GM21390 (cell line): ENCODE data around the gene MGMT.
"Not testable (repeated sequence)": the region's sequence is repeated elsewhere in the genome, so short reads cannot be mapped to it uniquely, and the experiment has no call there.

Source experiments
- ATAC-seq: cut with Tn5 transposase; IDR thresholded peaks from one replicate; pipeline ENCODE4 v1.9.1; 2021; ENCODE audit not compliant: unreplicated experiment

The MGMT gene

DNA sequence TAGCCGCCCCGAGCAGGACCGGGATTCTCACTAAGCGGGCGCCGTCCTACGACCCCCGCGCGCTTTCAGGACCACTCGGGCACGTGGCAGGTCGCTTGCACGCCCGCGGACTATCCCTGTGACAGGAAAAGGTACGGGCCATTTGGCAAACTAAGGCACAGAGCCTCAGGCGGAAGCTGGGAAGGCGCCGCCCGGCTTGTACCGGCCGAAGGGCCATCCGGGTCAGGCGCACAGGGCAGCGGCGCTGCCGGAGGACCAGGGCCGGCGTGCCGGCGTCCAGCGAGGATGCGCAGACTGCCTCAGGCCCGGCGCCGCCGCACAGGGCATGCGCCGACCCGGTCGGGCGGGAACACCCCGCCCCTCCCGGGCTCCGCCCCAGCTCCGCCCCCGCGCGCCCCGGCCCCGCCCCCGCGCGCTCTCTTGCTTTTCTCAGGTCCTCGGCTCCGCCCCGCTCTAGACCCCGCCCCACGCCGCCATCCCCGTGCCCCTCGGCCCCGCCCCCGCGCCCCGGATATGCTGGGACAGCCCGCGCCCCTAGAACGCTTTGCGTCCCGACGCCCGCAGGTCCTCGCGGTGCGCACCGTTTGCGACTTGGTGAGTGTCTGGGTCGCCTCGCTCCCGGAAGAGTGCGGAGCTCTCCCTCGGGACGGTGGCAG is at the start of gene MGMT:
Gene MGMT (plus strand): TSS at position 539 of the 656 bp plus-strand sequence.
- peak; percentile 93 for ATAC-seq

DNA sequence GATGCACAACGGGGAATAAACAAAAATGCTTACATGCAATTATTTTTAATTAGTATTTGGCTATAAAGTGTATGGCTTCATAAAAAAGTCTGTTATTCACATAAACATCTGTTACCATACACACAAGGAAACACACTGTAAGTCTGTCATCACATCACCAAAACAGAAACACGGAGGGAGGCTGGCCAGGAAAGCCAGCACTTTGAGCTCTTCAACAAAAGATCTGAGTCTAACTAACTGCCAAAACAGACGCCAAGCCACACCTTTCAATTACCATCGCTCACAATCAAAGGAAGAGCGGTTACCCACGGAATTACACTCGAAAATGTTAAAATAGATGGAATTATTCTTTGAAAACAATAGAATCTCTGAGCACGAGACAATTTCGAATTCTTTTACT is 49.2 kb upstream of the MGMT start:
- ATAC-seq: no peak

DNA sequence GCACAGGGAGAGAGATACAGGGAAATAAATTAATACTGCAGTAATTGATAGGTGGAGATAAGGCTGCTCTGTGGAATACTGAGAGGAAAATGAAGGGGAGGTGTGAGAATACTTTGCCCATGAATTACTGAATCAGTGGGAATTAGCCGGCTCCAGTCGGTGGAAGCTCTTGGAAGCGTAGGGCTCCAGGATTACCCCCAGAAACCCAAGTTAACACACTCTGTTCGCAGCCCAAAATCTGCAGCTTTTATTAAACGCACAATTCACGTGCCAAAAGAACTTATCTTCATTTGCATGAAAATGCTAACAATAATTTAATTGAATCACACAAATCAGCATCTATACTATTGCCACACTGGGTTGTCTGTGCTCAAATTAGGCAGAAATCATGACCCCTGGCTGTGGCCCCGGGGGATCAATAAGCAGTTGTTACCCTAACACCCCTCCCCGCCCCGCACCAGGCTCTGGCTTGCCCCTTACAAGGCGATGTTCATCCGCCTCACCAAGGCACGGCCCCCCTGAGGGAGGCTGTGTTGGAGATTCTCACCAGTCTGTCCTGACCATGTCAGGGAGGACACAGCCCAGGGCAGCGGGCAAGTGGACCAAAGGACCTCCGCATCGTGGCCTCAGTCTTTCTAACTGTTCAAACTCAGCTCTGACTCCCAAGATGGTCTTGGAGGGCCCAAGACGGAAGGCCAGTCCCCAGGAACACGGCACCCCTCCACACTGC is 48.4 kb upstream of the MGMT start:
- ATAC-seq: no peak

DNA sequence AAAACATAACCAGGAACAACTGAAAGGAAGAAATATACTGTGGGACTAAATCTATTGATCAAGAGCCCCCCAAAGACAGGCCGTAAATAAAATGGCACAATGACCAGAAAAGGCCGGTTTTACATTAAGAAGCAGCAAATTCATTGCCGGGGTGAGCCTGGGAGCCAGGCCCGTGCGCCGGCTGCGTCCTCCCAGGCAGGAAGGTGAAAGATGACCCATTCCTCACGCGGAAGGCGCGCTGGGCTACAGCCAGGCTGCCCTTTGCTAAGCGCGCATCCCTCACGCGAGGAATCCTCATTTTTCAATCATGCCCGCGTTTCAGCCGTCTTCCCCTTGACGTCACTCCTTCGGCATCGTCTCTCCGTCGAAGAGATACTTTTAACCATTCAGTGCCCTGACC is 47.6 kb upstream of the MGMT start:
- no peak for ATAC-seq

DNA sequence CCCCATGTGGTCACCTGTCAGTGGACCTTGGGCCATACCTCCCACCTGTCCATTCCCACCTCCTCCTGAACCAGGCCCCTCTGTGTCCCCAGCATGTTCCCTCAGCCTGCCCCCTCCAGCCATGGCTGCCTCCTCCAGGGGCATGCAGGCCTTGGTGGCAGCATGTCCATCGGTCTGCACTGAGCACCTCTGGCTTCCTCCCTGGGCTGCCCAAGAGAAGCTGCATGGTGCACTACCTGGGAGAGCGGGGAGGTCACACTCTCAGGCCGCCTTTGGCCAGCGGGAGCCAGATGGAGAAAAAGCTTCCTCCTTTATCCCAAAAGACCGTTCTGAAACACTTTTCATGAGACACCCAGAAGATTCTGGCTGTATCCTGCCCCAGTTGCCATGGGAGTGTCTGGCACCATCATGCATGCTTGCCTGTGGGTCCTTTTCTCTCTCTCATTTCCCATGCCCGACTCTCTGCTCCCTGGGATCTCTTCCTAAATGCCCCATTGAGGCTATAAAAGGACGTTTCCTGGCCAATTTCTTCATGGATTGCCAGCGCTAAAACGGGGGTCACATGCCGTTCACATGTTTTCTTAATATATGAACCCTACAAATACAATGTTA is 45.5 kb upstream of the MGMT start:
- ATAC-seq: no peak

DNA sequence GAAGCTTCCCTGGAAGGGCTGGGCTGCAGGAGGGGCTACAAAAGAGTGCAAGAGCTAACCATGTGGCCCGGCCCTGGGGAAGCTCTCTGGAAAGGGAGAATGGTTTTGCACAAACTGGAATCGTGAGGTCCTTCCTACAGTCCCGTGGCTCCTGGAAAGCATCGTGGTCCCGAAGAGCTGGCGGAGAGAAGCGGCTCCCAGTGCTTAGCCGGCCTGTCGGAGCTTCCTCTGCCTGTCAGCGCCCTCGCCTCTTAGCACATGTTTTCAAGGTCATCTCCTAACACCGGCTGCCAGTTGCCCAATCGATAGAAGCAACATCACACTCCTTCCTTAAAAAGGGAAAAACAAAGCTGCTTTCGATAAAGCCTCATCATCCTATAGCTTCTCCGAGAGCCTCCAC is 42.1 kb upstream of the MGMT start:
- no peak for ATAC-seq

DNA sequence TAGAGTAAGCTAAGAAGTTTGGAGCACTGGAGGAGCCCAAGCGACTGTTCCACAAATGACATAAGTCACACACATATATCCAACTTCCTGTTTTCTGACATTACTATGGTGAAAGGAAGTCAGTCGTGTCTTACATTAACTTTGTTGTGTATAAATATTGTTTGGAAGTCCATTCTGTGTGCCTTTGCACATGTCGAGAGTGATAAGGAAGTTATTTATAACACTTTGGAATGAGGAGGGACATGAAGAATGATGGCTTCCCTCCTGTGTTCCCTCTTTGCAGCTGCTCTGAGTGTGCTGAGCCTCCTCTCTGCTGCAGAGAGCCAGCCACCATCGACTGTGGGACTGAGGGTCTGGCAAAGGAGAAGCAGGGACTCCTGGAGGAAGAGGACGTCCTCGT is 40.4 kb upstream of the MGMT start:
- no peak for ATAC-seq

DNA sequence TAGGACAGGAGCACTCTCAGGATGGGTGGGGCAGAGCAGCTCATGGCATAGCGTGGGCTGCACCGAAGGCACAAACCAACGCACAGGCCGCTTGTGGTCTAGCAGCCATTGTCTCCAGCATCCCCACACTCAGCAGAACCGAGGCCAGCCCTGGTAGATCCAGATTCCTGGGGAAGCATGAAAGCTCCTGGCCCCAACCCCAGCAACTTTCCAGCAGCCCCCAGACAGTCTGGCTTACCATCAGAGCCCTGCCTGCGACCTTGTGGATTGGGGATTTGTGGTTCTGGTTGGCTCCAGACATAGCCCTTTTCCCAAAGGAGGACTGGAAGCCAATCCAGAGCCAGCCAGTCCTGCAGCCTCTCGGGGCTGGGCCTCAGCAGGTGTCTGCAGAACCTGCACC is 33.8 kb upstream of the MGMT start:
- no peak for ATAC-seq

DNA sequence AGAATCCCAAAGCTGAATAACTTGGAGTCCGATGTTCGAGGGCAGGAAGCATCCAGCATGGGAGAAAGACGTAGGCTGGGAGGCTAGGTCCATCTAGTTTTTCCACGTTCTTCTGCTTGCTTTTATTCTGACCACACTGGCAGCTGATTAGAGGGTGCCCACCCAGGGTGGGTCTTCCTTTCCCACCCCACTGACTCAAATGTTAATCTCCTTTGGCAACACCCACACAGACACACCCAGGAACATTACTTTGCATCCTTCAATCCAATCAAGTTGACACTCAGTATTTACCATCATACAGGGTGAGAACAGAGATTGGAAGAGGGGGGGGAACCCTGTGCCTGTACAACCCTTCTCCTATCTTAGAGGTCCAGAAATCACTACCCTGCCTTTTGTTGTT is 31.3 kb upstream of the MGMT start:
- not testable (repeated sequence) for ATAC-seq

DNA sequence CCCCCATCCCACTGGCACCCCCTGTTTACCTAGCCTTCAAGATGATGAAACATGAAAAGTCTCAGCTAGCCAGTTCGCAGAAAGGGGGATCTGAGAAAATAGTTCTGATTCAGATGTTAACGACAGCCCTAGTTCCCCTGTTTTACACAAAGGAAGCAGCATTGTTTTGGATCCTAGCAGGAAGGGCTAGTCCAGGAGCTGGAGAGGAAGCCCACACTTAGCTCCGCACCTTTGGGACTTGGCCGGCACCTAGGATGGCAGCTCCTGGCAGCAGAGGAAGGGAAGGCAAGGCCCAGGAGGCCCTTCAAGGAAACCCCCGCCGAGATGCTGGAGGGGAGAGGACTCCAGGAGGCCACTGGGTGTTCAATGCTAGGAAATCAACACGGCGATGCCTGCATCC is 29.0 kb upstream of the MGMT start:
- ATAC-seq: no peak

DNA sequence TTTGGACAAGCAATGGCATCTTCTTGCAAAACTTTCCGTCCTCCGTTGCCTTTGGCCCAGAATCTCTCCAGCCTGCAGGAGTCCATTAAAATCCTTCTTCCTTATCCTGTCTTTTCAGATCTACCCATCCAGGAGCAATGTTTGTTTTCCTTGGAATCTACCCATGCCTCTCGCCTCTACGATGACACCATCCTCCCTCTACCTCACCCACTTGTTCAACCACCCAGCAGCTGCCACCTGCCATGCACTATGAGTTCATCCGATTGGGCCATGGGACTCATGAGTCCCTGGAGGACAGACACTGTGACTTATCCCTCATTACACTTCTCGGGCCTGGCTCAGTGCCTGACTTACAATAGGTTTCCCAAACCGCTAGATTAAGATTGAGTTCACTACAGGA is 26.8 kb upstream of the MGMT start:
- ATAC-seq: no peak

DNA sequence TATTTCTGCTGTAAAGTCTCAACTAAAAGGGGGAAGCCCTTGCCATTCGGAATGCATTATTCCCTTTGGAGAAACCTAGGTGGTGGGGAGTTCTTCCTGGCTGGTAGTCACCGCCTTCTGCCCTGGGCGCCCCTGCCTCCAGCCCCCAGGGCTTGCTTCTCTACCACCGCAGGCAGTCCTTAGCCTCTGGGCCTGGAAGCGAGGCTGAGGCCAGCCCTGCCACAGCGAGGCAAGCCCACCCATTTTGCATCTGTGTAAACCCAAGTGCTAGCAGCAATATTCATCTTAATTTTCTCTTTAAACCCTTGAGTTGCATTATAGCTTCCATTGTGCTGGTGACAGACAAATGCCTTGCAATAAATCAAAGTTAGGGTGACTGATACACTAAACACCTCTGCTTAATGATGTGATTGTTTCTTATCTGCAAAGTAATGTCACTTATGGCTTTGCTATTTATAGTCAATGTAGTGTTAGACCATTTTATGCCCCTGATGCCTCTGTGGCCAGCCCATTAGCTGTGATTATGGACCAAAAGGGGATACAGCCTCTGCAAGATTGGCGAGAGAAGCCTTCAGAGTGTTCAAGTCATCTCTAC is 26.2 kb upstream of the MGMT start:
- ATAC-seq: no peak

DNA sequence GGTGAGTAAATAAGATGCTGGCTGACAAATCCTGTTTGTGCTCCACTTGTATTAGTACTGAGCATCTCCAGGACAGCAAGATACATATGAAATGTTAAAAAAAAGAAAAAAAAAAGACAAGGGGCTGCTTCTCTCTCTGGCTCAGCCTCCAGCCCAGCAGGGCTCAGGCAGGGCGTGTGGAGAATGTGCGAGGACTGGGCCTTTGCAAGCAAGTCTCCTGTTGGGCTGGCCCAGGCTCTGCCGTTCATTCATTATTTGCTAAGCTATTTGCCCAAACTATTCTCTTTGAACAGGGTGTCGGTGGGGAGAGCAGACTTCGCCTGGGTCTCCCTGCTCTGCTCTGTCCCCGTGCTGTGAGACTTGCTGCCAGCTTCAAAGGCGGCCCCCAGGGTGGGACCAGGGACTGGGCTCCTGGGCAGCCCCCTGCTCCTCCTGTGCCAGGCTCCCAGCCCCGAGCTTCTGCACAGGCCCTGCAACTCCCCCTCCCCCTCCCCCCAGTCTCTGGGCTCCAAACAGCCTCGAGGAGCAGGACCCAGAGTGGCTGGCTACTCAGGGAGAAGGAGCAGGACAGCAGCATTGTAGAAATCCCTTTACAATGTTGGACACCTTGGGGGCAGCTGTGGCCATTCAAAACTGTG is 25.6 kb upstream of the MGMT start:
- no peak for ATAC-seq

DNA sequence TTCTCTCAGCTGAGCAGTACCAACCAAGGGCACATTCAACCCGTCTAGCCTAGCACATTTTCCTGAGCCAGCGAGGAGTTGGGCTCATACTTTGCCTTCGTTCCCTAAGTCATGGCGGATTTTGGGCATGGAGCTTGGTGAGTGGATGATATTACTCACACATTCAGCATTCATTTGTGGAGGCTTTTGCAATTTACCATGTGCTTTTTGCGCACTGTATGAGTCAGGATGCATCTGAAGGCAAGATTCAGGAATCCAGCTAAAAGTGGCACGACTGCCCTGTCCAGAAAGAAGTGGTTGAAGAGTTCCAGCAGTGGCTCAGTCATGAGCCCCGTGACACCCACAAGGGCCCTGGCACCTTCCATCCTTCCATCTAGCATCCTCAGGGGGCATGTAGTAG is 24.2 kb upstream of the MGMT start:
- no peak for ATAC-seq

DNA sequence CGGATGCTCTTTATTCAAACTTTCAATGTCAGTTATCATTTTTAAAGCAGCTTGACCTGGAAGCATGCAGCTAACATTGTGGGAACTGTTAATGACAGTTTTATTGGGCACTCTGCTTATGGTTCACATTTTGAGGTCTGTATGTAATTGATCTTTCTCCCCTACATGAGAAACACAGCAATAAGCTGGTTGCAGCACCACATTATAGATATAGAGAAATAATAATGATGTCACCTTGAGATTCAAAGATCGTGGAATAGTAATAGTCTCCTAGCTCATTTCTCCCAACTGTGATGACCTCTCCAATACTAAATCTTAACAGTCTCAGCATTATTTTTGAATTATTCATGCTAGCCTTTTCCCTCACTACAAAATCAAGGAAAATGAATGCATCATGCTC is 22.7 kb upstream of the MGMT start:
- no peak for ATAC-seq

DNA sequence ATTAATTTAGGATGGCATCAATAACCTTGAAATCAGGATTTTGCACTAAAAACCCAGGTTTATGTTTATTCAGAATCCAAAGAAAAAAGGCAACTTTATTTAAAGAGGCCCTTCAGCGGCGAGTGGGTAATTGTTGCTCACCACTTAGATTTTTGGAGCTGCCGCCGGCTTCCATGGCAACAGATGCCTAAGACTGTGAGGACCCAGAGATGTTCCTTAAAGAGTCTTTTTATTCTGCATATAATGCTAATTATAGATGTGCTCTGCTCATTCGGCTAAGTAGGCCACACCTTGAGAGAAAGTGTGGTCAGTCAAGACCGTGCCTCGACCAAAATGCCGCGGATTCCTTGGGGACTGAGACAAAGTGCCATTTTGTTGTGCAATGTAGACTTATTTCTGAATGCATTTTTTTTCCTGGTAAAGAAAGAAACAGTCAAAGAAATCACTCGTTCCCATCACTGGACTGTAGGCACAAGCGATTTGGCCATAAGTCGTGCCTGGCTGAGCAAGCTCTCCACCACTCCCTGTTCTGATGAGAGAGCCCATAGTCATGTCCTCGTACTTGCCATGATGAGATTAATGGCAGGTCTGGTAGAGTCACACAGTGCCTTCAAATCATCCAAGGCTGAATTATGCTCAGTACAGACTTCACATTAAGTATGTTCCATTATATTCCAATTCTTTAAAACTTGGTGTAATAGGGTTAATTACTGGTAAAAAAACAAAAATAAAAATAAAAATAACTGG is 21.4 kb upstream of the MGMT start:
- no peak for ATAC-seq

DNA sequence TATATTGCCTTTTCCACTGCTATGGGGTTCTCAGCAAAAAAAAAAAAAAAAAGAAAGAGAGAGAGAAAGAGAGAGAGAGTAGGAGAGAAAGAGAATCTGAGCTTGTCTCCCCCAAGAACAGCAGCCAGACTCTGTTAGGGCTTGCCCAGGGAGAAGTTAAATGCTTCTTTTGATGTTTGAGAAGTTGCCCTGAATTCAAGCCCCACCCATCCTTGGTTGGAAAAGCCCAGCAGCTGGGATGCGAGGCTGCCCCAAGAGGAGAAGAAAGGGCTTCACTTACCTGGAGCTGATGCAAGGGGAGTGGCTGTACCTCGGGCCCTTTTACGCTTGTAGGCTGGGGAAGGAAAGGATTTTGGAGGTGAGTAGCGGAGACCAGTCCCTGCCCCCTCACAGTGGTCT is 20.9 kb upstream of the MGMT start:
- ATAC-seq: no peak

DNA sequence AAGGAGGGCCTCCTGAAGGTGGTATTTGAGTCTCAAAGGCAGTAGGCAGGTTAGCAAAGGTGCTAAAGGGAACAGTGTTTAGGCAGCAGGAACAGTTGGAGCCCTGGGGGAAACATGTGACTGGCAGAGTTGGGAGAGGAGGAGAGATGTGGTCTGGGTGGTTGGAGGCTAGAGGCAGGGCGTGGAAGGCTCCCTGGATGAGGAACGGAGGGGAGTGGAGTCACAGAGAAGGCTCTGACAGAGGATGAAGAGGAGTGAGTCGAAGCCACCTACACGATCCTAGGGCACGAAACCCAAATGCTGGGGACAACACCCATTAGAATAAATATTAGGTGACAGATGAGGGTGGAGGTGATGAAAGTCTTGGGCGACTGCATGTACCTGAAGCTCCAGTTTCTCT is 19.6 kb upstream of the MGMT start:
- ATAC-seq: no peak

DNA sequence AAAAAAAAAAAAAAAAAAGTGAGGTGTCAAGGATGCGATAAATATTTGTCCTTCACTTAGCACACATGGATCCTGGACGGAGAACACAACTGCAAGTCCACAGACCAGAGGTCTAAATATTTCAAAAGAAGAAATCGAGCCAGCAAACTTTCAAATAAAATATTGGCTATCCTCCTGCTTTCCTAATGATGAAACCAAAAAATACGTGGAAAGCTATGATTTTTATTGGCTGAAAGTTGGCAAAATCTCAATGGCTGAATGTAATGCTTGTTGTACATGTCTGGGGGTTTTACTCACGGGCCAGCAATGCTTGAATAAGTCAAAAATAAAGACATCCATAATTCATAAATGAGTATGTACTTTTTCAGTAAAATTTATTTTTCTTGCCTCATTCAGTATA is 19.0 kb upstream of the MGMT start:
- no peak for ATAC-seq

DNA sequence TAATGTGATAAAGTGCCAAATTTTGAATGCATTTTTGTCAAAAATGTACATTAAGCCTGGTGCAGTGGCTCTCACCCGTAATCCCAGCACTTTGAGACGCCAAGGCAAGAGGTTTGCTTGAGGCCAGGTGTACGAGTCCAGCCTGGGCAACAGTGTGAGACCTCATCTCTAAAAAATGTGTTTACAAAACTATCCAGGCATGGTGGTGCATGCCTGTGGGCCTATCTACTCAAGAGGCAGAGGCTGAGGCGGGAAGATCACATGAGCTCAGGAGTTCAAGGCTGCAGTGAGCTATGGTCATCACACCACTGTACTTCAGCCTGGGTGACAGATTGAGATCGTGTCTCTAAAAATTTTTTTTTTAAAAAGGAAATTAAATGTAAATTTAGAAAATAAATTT is 18.5 kb upstream of the MGMT start:
- no peak for ATAC-seq

DNA sequence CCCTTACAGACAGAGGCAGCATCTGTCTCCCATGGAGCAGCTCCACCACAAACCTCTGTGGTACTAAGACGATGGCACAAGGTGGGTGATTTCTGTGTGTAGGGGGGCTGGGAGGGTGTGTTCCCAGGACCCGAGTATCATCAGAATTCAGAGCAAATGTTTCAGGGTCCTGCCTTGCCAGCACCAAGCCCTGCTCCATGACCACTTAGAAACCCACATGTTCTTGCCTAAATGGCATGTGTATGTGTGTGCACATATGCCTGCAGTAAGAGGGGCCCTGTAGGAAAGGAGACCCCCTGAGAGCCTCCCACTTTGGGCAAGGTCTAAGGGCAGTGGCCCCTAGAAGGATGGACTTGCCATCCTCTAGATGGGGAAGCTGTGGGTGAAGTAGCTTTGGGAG is 17.1 kb upstream of the MGMT start:
- ATAC-seq: no peak
